Motor neuron (in vitro differentiated cells): Measurements from ENCODE around the gene OR56B1. TPM values are rescaled to one million over a fixed set of nuclear protein-coding genes. Genes with fewer than 3 reads are reported as not detected.
A peak's percentile ranks its signal among the peaks of the same experiment; 100 is the strongest.
"Not testable (repeated sequence)": the region's sequence is repeated elsewhere in the genome, so short reads cannot be mapped to it uniquely, and the experiment has no call there.

Source experiments
- ATAC-seq, 8 experiments: fragments of 200-7000 bp; cut with Tn5 transposase; replicated peaks in 6 of 8; 2 replicates each; pipeline ENCODE4 v1.8.0; 2021; ENCODE audit warnings: mild to moderate bottlenecking in 8 of 8, moderate library complexity in 8 of 8
- H3K27ac ChIP-seq, 2 donors: fragments of 250-450 bp; sonication (Bioruptor Pico); 2 replicates each; pipeline ENCODE4 v1.9.0; 2021; ENCODE audit warnings: antibody characterized with exemption in 2 of 2, mild to moderate bottlenecking in 2 of 2, moderate library complexity in 1 of 2
- H3K4me1 ChIP-seq, 2 donors: fragments of 250-450 bp; sonication (Bioruptor Pico); replicated peaks in 1 of 2; 2 replicates each; pipeline ENCODE4 v1.6.1; 2021; ENCODE audit warnings: antibody characterized with exemption in 2 of 2, mild to moderate bottlenecking in 2 of 2, moderate library complexity in 1 of 2
- H3K4me3 ChIP-seq, 5 donors: fragments of 250-450 bp; sonication (Bioruptor Pico); 2 replicates each; pipeline ENCODE4 v1.9.0; 2021; ENCODE audit warnings: antibody characterized with exemption in 5 of 5, mild to moderate bottlenecking in 5 of 5, moderate library complexity in 4 of 5
- WGBS, 10 experiments: fragments of 450-650 bp; shearing (Covaris generic); methylation state at CpG; one replicate each; pipeline ENCODE4 v1.0.0; 2022; 5-methylcytosine and 5-hydroxymethylcytosine counted together
- in situ Hi-C, 9 experiments: fragments of 400-800 bp; cut with MboI; loops; one replicate each; pipeline ENCODE4 v1.15.0; 2021; ENCODE audit warnings: low sequenced_read_pairs in 9 of 9, low pct_unique_long_range_greater_than_20kb in 2 of 9; ENCODE audit not compliant: unreplicated experiment in 9 of 9
- total RNA-seq, 8 experiments: library from RNA; unstranded; fragments of 300-600 nt; gene quantifications; 2 replicates each; pipeline versions ENCODE4 v1.2.3 to v1.2.4, GENCODE V29; 2022

Gene OR56B1
- total RNA-seq: under 1 TPM in 6 of 8 experiments, not detected in 2; 0.08 to 0.43 (median 0.18) TPM

GRCh38 chr11:5736396-5736795 is at the start of gene OR56B1:
OR56B1 (plus strand) TSS chr11:5736448; CDS start chr11:5736517, 69 bp downstream.
- peaks cover 10 to 23% of the 10 kb centered on the region in 2 donors for H3K4me1 ChIP-seq
- 80 to 100% (median 100%) methylated on average over 1 of the region's 1 CpG; no CpG with 5 or more reads in 6 of the 10 experiments for WGBS, 10 experiments
- H3K27ac ChIP-seq: no peak within 1 kb of the TSS
- ATAC-seq: no peak
- no peak within 1 kb of the TSS for H3K4me3 ChIP-seq
- in situ Hi-C loops: no loop called here

GRCh38 chr11:5688482-5688881 is 47.8 kb upstream of the OR56B1 start:
- in situ Hi-C loops: no loop called here
- 88 to 100% (median 100%) methylated on average over 1 of the region's 1 CpG; no CpG with 5 or more reads in 7 of the 10 experiments for WGBS, 10 experiments
- ATAC-seq: no peak
- H3K27ac ChIP-seq: no peak overlapping the region
- H3K4me3 ChIP-seq: no peak overlapping the region
- peaks cover 26 to 34% of the 10 kb centered on the region in 2 donors for H3K4me1 ChIP-seq

- H3K4me3 ChIP-seq: peak within 1 kb of the TSS; percentile 9 to 31 (median 20)
- H3K4me1 ChIP-seq: peaks cover 26 to 34% of the 10 kb centered on the region in 2 donors
- ATAC-seq: peak; percentile 58 to 84 (median 70)
- peak within 1 kb of the TSS; percentile 81 to 85 for H3K27ac ChIP-seq
- in situ Hi-C loops: no loop called here
- WGBS, 10 experiments: 0 to 13% (median 4%) methylated on average over 1 to 2 of the region's 2 CpGs; no CpG with 5 or more reads in 4 of the 10 experiments
These were observed 46.7 kb upstream of the OR56B1 start, which contains the start of gene TRIM22 for GRCh38 chr11:5689551-5689983. TRIM22 (plus strand) TSS chr11:5689790; CDS start chr11:5696233, 6,443 bp downstream.

GRCh38 chr11:5690216-5690615 is 46.0 kb upstream of the OR56B1 start:
- 0 to 89% (median 17%) methylated on average over 1 to 3 of the region's 5 CpGs for WGBS, 10 experiments
- Histone ChIP-seq H3K4me3 (peak overlapping the region; percentile 9 to 31 (median 20)), H3K27ac (peak overlapping the region; percentile 81 to 85), H3K4me1 (peaks cover 24 to 32% of the 10 kb centered on the region in 2 donors)
- ATAC-seq: peak in 7 of 8 experiments; percentile 11 to 44 (median 23)
- in situ Hi-C loops: no loop called here

- ATAC-seq: peak in 6 of 8 experiments; percentile 6 to 26 (median 17)
- Histone ChIP-seq H3K27ac (peak overlapping the region; percentile 81 to 85), H3K4me3 (peak overlapping the region in 4 of 5 donors; percentile 9 to 31 (median 23)), H3K4me1 (peaks cover 21 to 29% of the 10 kb centered on the region in 2 donors)
- in situ Hi-C loops: no loop called here
- WGBS, 10 experiments: 0 to 83% (median 20%) methylated on average over 1 to 4 of the region's 5 CpGs; no CpG with 5 or more reads in 4 of the 10 experiments
These were observed 45.5 kb upstream of the OR56B1 start for GRCh38 chr11:5690736-5691135.

- H3K4me1 ChIP-seq: peaks cover 21 to 29% of the 10 kb centered on the region in 2 donors
- H3K4me3 ChIP-seq: peak overlapping the region in 2 of 5 donors; percentile 26 to 31
- peak overlapping the region; percentile 81 to 85 for H3K27ac ChIP-seq
- WGBS, 10 experiments: 80 to 100% (median 90%) methylated on average over 1 to 3 of the region's 12 CpGs; no CpG with 5 or more reads in 1 of the 10 experiments
- ATAC-seq, in situ Hi-C loops: not testable (repeated sequence)
These were observed 44.8 kb upstream of the OR56B1 start for GRCh38 chr11:5691238-5691963.

GRCh38 chr11:5691964-5692361 is 44.3 kb upstream of the OR56B1 start:
- H3K4me1 ChIP-seq: peaks cover 21 to 29% of the 10 kb centered on the region in 2 donors
- no peak overlapping the region for H3K27ac ChIP-seq
- no peak for ATAC-seq
- no peak overlapping the region for H3K4me3 ChIP-seq
- in situ Hi-C loops: no loop called here
- WGBS, 10 experiments: 72 to 100% (median 93%) methylated on average over 2 to 3 of the region's 3 CpGs

GRCh38 chr11:5694642-5695041 is 41.6 kb upstream of the OR56B1 start:
- 81 to 100% (median 95%) methylated on average over 1 of the region's 1 CpG; no CpG with 5 or more reads in 4 of the 10 experiments for WGBS, 10 experiments

GRCh38 chr11:5695580-5695979 is 40.7 kb upstream of the OR56B1 start:
- 0 to 83% (median 45%) methylated on average over 1 of the region's 1 CpG for WGBS, 10 experiments
- Histone ChIP-seq H3K27ac (no peak overlapping the region), H3K4me3 (no peak overlapping the region), H3K4me1 (peaks cover 13 to 18% of the 10 kb centered on the region in 2 donors)
- in situ Hi-C loops: no loop called here
- ATAC-seq: peak in 3 of 8 experiments; percentile 32 to 57 (median 51)

More at GRCh38 chr11:5694642-5695041, 41.6 kb upstream of the OR56B1 start:
- no peak for ATAC-seq
- in situ Hi-C loops: no loop called here
- H3K27ac ChIP-seq: no peak overlapping the region
- no peak overlapping the region for H3K4me3 ChIP-seq
- peaks cover 15 to 26% of the 10 kb centered on the region in 2 donors for H3K4me1 ChIP-seq

- no peak overlapping the region for H3K4me3 ChIP-seq
- ATAC-seq: no peak
- H3K27ac ChIP-seq: no peak overlapping the region
- peaks cover 12 to 13% of the 10 kb centered on the region in 2 donors for H3K4me1 ChIP-seq
- in situ Hi-C loops: no loop called here
- WGBS, 10 experiments: 17 to 100% (median 85%) methylated on average over 1 to 2 of the region's 2 CpGs; no CpG with 5 or more reads in 4 of the 10 experiments
These were observed 40.0 kb upstream of the OR56B1 start for GRCh38 chr11:5696210-5696609.

- no peak for ATAC-seq
- in situ Hi-C loops: no loop called here
- 71 to 100% (median 90%) methylated on average over 1 to 7 of the region's 7 CpGs; no CpG with 5 or more reads in 1 of the 10 experiments for WGBS, 10 experiments
- no peaks in the 10 kb centered on the region for H3K4me1 ChIP-seq
- H3K4me3 ChIP-seq: no peak overlapping the region
- no peak overlapping the region for H3K27ac ChIP-seq
These were observed 38.0 kb upstream of the OR56B1 start for GRCh38 chr11:5698281-5698680.

- Histone ChIP-seq H3K27ac (no peak overlapping the region), H3K4me3 (no peak overlapping the region), H3K4me1 (no peaks in the 10 kb centered on the region)
- 85 to 100% (median 92%) methylated on average over 1 to 10 of the region's 10 CpGs for WGBS, 10 experiments
- no peak for ATAC-seq
- in situ Hi-C loops: no loop called here
These were observed 35.7 kb upstream of the OR56B1 start for GRCh38 chr11:5700421-5701054.

GRCh38 chr11:5701055-5701577 is 35.1 kb upstream of the OR56B1 start:
- in situ Hi-C loops: no loop called here
- Histone ChIP-seq H3K27ac (no peak overlapping the region), H3K4me1 (no peaks in the 10 kb centered on the region), H3K4me3 (no peak overlapping the region)
- 0 to 91% (median 67%) methylated on average over 1 to 3 of the region's 3 CpGs; no CpG with 5 or more reads in 1 of the 10 experiments for WGBS, 10 experiments
- ATAC-seq: no peak
